Stimulated activated CD4-positive, alpha-beta T cell treated with anti-CD3 and anti-CD28 coated beads, Interleukin-1b, Interleukin-23, amount 100 ng/mL, for 1 hour (primary cell): ENCODE results near the gene LSM2.
A peak's percentile ranks its signal among the peaks of the same experiment; 100 is the strongest.
"Not testable (repeated sequence)": the region's sequence is repeated elsewhere in the genome, so short reads cannot be mapped to it uniquely, and the experiment has no call there.

ENCODE experiments used
- DNase-seq, 2 donors: peaks; one replicate each; pipeline ENCODE4 v3.0.0-alpha.2; 2020; ENCODE audit warnings: low read depth in 2 of 2

Gene LSM2

DNA sequence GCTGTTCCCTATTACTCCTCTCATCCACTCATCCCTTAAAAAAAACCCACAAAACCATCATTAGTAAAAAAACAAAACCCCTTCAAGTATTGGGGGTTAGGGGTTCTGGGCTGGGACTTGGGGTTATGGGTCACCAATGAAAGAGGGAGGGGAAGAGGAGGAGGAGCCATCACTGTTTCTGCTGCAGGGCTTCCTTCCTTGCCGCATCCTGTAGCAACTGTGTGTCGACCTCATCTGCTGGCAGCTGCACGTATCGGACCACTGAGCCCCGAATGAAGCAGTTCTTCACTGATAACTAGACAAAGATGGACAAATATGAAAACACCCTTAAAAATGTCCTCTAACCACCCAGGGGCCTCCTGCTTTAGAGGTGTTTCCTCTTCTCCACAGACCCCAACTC lies 9.2 kb downstream of the LSM2 start:
- DNase-seq = no peak

DNA sequence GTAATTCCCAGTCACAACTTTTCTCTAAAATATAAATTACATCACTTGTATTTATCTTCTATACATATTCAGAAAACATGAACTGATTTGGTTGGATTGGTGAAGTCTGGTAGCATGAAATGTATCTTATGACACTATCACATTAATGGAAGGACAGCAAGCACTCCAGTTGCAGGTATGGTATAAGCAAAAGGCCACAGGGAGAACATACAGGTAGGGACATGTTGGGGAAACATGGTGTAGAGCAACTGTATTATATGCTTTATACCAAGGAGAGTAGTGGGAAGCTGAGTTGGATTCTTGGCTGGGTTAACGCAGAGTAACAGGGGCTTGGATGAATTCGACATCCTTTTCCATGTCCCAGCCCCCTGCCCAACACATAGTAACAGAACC lies 9.8 kb downstream of the LSM2 start:
- no peak for DNase-seq

DNA sequence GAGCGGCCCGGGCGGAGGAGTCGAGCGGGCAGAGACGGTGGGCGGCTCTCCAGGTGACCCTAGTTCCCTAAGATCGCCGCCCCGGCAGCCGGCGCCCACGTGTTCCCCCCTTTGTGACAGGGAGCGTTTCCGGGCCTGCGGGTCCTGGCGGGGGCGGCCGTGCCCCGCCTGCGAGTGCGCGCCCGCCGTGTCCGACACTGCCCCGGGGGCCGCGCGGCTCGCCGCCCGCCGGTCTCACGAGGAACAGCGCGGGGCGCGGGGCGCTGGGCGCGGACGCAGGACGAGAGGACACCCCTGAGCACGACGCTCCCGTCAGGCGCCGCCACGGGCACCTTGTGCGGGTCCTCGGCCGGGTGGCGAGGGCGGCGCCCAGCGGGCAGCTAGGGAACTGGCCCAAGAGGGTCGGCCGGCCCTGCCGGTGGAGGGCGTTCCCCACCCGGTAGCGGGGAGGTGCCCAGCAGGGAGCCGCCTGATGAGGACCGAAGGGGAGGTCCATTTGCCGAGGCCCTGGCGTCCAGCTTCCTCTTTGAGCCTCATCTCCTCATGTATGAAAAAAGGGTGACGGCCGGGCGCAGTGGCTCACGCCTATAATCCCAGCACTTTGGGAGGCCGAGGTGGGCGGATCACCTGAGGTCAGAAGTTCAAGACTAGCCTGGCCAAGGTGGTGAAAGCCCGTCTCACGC lies 11.0 kb downstream of the LSM2 start, which contains the start of gene VARS1:
VARS1 (minus strand) TSS at position 137 of the 683 bp plus-strand sequence. CDS start 535 bp downstream, outside the sequence.
- peak; percentile 64 to 66 for DNase-seq

DNA sequence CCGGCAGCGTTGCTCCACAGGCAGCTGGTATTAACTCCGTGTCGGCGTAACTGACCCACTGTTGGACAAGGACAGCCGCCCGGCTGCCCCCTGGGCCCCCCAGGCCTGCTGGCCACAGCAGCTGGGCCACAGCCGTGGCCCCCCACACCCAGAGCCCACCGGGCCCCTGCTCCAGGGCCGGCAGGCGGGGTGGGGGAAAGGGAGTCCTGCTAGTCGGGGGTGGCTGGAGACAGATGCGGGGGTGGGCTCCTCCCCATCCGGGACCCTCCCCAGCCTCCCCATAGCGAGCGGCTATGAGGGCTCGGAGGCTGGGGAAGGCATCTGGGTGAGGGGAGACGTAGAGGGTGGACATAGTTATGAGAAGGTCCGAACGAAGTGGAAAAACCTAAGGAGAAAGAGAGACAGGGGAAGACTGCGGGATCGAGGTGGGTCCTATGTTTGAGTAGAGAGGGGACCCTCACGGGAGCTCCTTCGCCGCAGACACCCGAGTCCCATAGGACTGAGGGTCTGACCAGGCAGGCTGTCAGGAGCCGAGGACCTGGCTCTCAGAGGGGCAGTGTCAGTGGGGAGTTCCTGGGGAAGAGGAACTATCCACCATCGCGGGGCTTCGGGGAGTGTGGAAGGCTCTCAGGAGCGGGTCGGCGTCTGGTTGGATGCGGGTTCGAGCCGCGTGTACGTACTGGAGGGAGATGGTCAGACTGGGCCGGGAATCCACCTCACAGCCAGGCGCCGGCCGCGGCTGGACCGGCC lies 11.7 kb downstream of the LSM2 start:
- no peak for DNase-seq

DNA sequence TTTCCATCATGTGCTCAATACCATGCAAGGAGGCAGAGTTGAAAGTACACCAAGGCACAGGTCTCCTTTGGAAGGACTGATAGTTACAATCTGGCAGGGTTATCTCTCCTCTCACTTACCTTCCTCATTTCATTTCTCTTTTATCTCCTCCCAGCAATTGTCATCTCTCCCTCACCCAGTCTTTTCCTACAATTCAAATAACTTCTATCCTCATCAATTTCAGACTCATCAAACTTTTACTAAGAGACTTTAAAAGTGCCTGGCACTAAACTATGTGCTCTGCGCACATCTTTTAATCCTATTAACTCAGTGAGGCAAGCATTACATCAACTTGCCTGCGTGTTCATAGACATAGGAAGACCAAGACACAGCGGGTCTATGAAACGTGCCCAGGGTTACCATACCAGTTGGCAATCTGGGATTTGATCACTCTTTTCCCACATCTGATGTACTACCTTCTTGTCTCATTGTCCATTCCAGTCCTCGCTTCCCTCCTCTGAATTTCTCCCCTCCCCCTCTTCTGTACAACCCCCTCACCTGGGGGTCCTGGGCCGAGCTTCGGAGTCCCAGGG lies 12.4 kb downstream of the LSM2 start:
- DNase-seq = no peak

DNA sequence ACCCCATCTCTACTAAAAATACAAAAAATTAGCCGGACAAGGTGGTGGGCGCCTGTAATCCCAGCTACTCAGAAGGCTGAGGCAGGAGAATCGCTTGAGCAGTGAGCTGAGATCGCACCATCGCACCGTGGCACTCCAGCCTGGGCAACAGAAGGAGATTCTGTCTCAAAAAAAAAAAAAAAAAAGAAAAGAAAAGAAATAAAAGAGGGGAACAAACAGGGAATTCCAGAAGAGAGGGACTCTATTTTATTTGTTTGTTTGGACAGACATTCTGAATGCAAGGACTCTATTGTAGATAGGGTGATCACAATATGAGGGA lies 12.9 kb downstream of the LSM2 start:
- DNase-seq = not testable (repeated sequence)

DNA sequence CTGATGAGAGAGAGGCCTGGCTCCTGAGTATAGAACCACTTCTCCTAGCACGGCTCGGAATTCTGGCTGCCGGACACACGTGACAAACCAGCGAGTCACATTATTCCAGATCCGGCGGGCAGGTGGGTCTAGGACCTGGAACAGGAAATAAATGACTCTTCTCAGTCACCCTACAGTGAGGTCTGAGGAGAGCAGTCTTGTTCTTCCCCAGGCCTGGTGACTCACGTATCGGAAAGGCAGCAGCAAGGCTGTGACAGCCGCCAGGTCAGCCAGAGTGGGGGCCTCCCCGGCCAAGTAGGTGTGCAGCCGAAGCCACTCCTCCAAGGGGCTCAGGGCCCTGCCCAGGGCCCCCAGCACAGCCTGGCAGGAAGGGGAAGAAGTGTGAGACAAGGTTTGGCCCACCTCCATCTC lies 14.0 kb downstream of the LSM2 start:
- DNase-seq = no peak

DNA sequence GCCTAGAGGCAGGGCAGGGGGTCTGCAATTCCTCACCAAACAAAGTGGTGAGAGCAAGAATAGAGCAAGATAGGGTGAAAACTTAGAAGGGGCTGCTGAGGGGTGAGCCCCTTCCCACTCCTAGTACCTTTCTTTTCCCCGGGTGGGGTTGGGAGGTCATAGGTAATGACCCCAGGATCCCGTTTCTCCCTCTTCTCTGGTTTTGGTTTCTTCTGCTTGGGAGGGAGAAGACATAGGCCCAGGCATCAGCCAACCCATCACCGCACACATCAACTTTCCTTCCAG lies 14.7 kb downstream of the LSM2 start:
- DNase-seq = no peak

DNA sequence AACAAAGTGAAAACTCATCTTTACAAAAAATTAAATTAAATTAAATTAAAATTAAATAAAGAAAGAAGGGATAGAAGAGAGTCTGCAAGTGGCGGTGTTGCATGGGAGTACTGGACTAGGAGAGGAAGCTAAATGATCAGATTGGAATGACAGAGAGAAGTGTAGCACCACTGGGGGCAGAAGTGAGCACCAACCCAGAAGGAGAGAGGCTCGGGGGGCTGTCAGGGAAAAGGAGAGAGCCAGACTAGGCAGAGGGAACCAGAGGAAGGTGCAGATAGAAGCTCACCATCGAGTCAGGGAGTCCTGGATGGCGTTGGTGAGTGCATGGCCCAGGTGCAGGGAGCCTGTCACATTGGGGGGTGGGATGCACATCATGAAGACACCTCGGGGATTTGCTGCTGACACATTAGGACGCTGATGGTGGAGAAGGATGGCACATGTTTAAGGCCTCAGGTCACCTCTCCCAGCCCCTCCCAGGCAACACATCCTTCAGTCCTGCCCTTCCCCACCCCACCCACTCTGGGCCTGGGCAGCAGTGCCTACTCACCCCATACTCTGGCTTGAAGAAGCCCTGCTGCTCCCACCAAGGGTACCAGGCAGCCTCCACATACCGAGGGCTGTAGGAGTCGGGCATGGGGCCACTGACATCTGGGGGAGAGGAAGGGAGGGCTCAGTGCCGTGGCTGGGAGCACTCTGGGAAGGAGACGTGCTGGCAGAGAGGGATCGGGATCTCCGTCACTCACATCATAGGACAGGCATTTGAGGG lies 15.3 kb downstream of the LSM2 start:
- no peak for DNase-seq

DNA sequence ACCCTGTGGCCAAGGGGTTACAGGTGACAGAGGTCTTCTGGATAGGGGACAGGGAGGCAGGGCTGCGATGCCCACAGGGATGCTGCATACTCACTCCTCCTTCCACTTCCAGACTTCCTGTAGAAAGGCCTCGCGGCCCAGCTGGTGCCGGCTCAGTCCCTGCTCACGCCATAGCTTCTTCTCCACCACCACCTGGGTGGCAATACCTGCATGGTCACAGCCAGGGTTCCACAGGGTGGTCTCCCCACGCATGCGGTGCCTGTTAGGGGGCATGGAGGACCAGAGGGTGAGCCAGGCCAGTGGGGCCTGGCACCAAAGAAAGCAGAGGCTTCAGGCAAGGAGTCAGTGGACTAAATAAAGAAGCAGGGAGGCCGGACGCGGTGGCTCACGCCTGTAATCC lies 21.3 kb downstream of the LSM2 start:
- no peak for DNase-seq

DNA sequence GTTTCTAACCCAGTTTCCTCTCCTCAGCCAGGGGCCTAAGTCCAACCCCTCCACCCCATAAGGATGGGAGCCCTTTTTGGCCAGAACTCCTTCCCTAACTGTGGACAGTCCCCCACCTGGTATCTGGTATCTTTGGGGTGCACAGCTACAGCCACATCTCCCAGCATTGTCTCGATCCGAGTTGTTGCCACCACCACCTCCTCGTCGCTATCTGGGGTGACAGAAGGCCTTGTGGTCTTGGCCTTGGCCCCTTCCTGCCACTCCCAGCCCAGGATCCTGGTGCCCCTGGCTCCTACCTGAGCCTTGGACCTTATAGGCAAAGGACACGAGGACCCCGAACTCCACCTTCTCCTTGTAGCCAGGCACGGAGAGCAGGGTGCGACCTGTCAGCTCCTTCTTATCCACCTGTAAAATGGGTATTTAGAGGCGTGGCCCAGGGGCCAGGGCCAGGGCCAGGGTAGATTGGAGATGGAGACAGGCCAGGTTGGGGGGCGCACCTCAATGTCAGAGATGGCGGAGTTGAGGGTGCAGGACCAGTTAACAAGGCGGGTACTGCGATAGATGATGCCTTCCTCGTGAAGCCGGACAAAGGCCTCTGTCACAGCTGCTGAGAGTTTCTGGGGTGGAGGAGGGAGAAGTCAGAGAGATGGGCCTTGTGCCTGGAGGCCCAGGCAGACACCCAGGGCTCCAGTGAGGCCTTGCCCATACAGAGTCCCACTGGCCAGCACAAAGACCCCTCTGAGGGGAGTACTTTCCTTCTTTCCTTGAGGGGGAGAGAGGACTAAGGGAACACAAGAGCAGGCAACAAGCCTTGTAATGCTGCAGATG lies 22.5 kb downstream of the LSM2 start:
- no peak for DNase-seq

DNA sequence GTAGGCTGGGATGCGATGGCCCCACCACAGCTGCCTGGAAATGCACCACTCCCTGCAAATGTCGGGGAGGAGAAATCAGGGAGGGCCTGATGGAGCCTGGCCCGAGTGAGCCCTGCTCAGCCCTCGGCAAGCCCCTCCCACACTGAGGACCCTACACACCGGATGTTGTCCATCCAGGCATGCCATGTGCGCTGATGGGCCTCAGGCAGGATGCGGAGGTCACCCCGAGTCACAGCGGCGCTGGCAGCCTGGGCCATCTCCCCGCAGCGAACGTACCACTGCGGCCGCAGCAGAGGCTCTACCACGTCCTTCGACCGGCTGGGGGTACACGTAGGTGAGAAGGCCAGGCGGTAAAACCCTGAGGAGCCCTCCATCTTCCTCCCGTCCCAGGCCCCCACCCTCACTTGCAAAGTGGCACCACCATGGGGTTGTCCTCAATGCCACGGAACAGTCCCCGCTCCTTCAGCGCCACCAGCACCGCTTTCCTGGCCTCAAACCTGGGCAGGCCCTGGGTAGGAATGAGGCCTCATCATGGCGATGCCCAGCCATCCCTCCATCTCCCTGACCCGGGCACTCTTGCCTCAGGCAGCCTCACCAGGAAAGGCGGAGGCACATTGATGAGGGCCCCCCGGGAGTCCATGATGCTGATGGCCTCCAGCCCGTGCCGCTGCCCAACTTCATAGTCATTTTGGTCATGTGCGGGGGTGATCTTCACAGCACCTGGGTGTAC lies 24.5 kb downstream of the LSM2 start:
- no peak for DNase-seq

DNA sequence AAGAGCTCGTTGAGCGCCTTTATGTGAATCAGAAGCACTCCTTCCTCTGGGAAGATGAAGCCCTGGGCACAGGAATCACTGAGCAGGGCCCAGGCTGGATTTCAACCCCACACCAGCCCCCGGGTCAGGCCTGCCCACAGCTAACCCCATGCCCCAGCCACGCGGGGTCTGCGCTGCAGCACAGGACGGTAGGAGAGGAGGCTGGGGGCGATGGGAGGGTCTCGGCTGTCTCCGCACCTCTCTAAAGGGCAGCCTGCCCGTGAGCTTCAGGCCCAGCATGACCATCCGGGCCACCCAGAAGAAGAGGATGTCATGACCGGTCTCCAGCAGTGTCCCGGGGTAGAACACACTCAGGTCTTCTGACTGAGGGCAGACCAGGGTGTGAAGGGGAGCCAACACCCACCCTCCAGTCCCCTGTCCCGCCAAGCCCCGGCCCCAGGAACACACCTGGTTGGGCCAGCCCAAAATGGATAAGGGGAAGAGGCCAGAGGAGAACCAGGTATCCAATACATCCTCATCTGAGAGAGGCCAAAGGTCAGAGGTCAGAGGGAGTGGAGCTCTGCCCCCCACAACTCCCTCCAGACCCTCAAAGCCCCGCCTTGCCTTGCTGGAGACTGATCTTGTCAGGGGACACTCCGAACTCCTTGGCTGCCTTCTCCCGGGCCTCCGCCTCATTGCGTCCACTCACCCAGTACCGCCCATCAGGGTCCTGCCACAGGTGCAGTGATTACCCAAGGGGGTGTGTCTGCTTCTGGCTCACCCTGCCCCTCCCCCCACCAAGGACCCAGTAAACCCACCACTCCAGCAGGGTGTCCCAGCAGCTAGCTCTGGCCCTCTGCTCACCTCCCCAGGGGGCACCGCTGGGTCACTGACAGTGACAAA lies 25.3 kb downstream of the LSM2 start:
- no peak for DNase-seq

DNA sequence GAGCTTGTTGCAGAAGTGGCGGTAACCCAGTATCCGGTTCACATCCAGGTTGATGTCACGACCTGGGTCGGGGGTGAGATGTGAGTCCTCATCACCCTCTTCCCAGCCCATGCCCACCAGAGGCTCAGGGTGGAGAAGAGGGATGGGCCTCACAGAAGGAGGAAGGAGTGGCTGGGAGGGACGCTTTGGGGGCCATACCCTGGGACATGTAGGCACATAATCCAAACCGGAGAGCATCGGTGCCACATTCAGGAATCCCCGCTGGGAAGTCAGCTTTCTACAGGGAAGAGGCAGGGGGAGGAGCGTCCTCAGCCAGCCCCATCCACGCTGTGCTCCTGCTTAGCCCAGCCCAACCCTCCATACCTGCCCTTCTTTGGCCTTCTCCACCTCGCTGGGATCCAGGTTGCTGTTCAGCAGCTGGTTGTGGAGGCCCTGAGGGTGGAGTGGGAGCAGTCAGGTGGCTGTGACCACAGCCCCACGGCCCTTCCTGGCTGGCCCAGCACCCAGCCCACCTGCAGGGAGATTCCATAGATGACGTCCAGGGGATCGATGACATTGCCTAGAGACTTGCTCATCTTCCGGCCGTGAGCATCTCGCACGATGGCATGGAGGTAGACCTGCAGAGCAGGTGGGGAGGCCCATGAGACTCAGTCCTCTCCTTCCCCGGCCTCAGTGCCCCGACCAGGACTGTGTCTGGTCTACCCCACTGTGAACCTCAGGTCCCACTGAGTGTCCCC lies 26.1 kb downstream of the LSM2 start:
- DNase-seq = no peak

DNA sequence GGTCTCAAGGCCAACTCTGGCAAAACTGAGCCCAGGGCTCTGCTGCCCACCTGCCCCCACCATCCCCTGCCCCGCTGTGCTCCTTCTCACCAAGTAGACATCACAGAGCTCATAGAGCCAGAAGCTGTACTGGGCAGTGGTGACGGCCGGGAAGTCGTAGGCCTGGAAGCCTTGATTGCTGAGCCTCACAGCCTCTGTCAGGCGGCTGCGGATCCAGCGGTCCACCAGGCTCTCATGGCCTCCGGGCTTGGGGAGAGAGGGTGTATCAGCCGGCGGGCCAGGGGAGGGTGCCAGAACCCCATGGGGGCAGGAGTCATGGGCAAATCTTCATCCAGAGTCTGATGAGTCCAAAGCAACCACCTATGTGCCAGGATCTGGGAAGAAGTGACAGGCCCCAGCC lies 26.9 kb downstream of the LSM2 start:
- no peak for DNase-seq

DNA sequence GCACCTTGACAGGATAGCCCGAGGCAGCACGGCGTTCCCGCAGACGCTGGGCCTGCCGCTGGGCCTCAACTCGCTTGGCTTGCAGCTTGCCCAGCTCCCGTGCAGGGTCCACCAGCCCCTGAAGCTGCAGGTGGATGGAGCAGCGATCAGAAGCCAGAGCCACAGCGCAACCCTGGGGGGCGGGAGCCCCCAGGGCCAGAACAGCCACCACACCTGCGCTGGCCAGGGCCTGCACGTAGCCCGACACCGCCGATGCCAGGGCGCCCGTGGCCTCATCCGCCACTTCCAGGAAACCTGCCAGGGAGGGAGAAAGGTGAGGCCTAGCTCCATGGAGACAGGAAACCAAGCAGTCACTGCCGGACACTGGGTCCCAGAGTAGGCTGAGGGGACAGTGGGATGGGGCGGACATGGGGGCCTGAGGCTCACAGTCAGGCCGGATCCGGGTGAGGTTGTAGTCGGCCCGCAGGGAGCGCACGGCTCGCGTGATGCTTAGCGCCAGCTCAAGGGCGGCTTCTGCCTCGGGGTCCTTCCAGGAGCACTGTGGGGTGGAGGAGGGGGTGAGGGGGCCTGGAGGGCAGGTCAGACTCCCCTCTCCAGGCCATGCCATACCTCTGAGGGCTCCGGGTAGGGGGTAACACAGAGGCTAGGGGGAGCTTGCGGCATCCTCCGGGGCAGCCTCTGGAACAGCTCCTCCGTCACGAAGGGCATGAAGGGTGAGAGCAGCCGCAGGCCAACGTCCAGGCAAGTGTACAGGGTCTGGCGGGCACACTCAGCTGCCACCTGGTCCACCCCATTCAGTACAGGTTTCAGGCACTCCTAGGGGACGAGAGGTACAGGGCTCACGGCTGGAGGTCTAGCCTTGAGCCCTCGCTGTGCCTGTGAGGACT lies 27.5 kb downstream of the LSM2 start:
- no peak for DNase-seq

DNA sequence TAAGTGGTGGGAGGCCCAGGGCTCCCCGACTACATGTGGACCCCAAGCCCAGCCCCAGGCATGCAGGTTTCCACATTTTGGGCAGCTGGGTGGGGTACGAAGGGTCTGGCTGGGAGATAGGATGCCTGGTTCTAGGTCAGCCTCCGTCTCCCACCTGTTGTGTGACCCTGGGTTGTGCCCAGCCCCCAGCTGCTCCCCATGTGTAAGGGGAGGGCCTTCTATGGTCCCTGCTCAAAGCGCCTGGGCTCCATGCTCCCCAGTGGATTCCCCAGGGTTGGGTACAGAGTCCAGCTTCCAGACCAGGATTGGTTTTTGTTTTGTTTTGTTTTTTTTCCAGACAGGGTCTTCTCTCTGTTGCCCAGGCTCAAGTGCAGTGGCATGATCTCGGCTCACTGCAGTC lies 28.6 kb downstream of the LSM2 start:
- DNase-seq = no peak

DNA sequence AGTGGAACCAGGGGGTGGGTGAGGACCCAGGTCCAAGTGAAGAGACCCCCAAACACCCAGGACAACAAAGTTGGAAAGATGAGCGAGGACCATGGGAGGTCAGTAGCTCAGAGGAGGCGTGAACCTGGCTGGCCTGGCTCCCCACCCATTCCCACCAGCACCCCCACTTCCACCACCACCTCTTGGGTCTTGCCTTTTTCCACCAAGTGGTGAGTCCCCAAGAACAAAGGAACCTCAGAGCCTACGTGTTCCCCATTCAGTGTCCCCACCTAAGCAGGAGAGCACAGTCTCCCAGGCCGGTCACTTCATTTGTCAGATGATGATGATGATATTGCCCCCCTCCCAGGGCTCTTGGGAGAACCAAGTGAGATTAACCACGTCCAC lies 29.1 kb downstream of the LSM2 start:
- DNase-seq = no peak
